H1 (cell line): ENCODE measurements around the gene NUAK1. TPM values are rescaled to one million over a fixed set of nuclear protein-coding genes. Genes with fewer than 3 reads are reported as not detected.
A peak's percentile ranks its signal among the peaks of the same experiment; 100 is the strongest.

Source experiments
- CTCF ChIA-PET: fragments of 300-600 bp; sonication (Branson Sonifier 250); formaldehyde crosslinking; loops from one replicate; lab custom pipeline; 2021; ENCODE audit not compliant: partially characterized antibody; lab: Charles Lee
- POLR2A ChIA-PET: fragments of 300-600 bp; sonication (Branson Sonifier 250); formaldehyde crosslinking; loops from one replicate; lab custom pipeline; 2021; ENCODE audit warnings: inconsistent platforms; ENCODE audit not compliant: partially characterized antibody; lab: Charles Lee
- DNase-seq, 2 experiments: peaks; one replicate each; pipeline versions ENCODE4 v3.0.0 to v3.0.0-alpha.2; 2010 to 2022; ENCODE audit warnings: low spot score in 2 of 2, low read depth in 1 of 2, mixed read lengths in 1 of 2
- FAIRE-seq: peaks from 2 replicates; lab custom pipeline; 2011; peaks lifted over from hg19 to GRCh38; lab: Jason Lieb, UNC
- H2AFZ ChIP-seq: 2 replicates; pipeline ENCODE4 v1.8.1; 2012; ENCODE audit warnings: low read length, inconsistent platforms
- H2AK5ac ChIP-seq: 2 replicates; pipeline ENCODE4 v1.6.1; 2013; ENCODE audit warnings: low read depth, low read length
- H2BK120ac ChIP-seq: replicated peaks from 2 replicates; pipeline ENCODE3; 2013; ENCODE audit warnings: low read depth, low read length, inconsistent platforms
- H2BK12ac ChIP-seq: 2 replicates; pipeline ENCODE4 v1.6.1; 2013; ENCODE audit warnings: low read depth, low read length
- H2BK15ac ChIP-seq: 2 replicates; pipeline ENCODE4 v1.6.1; 2013; ENCODE audit warnings: low read length
- H2BK20ac ChIP-seq: 2 replicates; pipeline ENCODE4 v1.6.1; 2013; ENCODE audit warnings: low read length
- H2BK5ac ChIP-seq: 2 replicates; pipeline ENCODE4 v1.6.1; 2013; ENCODE audit warnings: low read depth, low read length
- H3K14ac ChIP-seq: 2 replicates; pipeline ENCODE4 v1.6.1; 2013; ENCODE audit warnings: inconsistent platforms; ENCODE audit not compliant: insufficient read length
- H3K18ac ChIP-seq: 2 replicates; pipeline ENCODE4 v1.6.1; 2013; ENCODE audit warnings: low read length; ENCODE audit errors: extremely low read depth
- H3K23ac ChIP-seq: 2 replicates; pipeline ENCODE4 v1.6.1; 2013; ENCODE audit warnings: inconsistent platforms; ENCODE audit not compliant: insufficient read length
- H3K23me2 ChIP-seq: 2 replicates; pipeline ENCODE4 v1.6.1; 2013; ENCODE audit warnings: low read depth, low read length
- H3K27ac ChIP-seq: 2 replicates; pipeline ENCODE4 v1.6.1; 2011; ENCODE audit warnings: low read depth, low read length, inconsistent platforms
- H3K27me3 ChIP-seq, 4 experiments: replicated peaks in 1 of 4; 1 replicate in 1 of 4; 2 replicates in 3 of 4; pipeline versions ENCODE4 v1.6.1 to v1.8.1; 2011 to 2013; ENCODE audit warnings: low read length in 3 of 4, mild to moderate bottlenecking in 3 of 4, inconsistent platforms in 2 of 4, mixed read lengths in 2 of 4, moderate library complexity in 1 of 4; ENCODE audit not compliant: control insufficient read depth in 3 of 4, insufficient read depth in 3 of 4; ENCODE audit errors: extremely low read depth in 1 of 4
- H3K36me3 ChIP-seq, 4 experiments: 2 replicates each; pipeline versions ENCODE4 v1.6.1 to v1.8.1; 2011 to 2013; ENCODE audit warnings: mild to moderate bottlenecking in 4 of 4, low read length in 3 of 4, moderate library complexity in 2 of 4, control low read depth in 1 of 4, inconsistent platforms in 1 of 4; ENCODE audit not compliant: insufficient read depth in 4 of 4, control insufficient read depth in 2 of 4
- H3K4ac ChIP-seq: replicated peaks from 2 replicates; pipeline ENCODE3; 2013; ENCODE audit warnings: low read length, low read depth, mixed read lengths, inconsistent platforms; ENCODE audit not compliant: insufficient read length
- H3K4me1 ChIP-seq, 4 experiments: replicated peaks in 1 of 4; 1 replicate in 1 of 4; 2 replicates in 3 of 4; pipeline versions ENCODE4 v1.6.1 to v1.8.1; 2011 to 2013; ENCODE audit warnings: low read length in 3 of 4, inconsistent platforms in 2 of 4, mixed read lengths in 1 of 4; ENCODE audit not compliant: insufficient read depth in 4 of 4, control insufficient read depth in 3 of 4
- H3K4me2 ChIP-seq, 2 experiments: 2 replicates each; pipeline versions ENCODE4 v1.6.1 to v1.8.1; 2011 to 2013; ENCODE audit warnings: low read depth in 2 of 2, low read length in 2 of 2, control low read depth in 1 of 2, inconsistent platforms in 1 of 2, mild to moderate bottlenecking in 1 of 2; ENCODE audit not compliant: insufficient read depth in 1 of 2
- H3K4me3 ChIP-seq, 4 experiments: fragments of 200-600, 300-600 bp in 1 of 4; sonication (generic), shearing (Covaris generic), sonication (Bioruptor Twin) in 1 of 4; 2 replicates each; pipeline versions ENCODE4 v1.5.1 to v1.8.1; 2011 to 2016; ENCODE audit warnings: low read length in 4 of 4, low read depth in 3 of 4, control low read depth in 2 of 4, inconsistent platforms in 2 of 4, mild to moderate bottlenecking in 2 of 4, mixed read lengths in 1 of 4, moderate library complexity in 1 of 4; ENCODE audit not compliant: insufficient read depth in 2 of 4; ENCODE audit errors: extremely low read depth in 1 of 4
- H3K56ac ChIP-seq: replicated peaks from 2 replicates; pipeline ENCODE3; 2013; ENCODE audit warnings: low read depth, mild to moderate bottlenecking, mixed read lengths, low read length, inconsistent platforms; ENCODE audit not compliant: insufficient read length
- H3K79me1 ChIP-seq: 2 replicates; pipeline ENCODE4 v1.6.1; 2013; ENCODE audit warnings: low read depth, low read length, control low read depth
- H3K79me2 ChIP-seq, 2 experiments: 2 replicates each; pipeline versions ENCODE4 v1.6.1 to v1.8.1; 2012 to 2013; ENCODE audit warnings: low read length in 2 of 2, mild to moderate bottlenecking in 2 of 2, inconsistent platforms in 1 of 2; ENCODE audit not compliant: insufficient read depth in 2 of 2, control insufficient read depth in 1 of 2
- H3K9ac ChIP-seq, 4 experiments: replicated peaks in 1 of 4; 1 replicate in 1 of 4; 2 replicates in 3 of 4; pipeline versions ENCODE4 v1.6.1 to v1.8.1; 2011 to 2013; ENCODE audit warnings: low read depth in 3 of 4, low read length in 3 of 4, control low read depth in 2 of 4, mild to moderate bottlenecking in 2 of 4, moderate library complexity in 2 of 4, inconsistent platforms in 1 of 4; ENCODE audit errors: extremely low read depth in 1 of 4
- H3K9me3 ChIP-seq, 2 experiments: 2 replicates each; pipeline versions ENCODE4 v1.6.1 to v1.8.1; 2012 to 2013; ENCODE audit warnings: mild to moderate bottlenecking in 2 of 2, moderate library complexity in 2 of 2, control low read depth in 1 of 2, inconsistent platforms in 1 of 2, low read depth in 1 of 2, low read length in 1 of 2, mixed read lengths in 1 of 2; ENCODE audit not compliant: insufficient read depth in 2 of 2
- H4K20me1 ChIP-seq, 2 experiments: replicated peaks in 1 of 2; 2 replicates each; pipeline versions ENCODE3 to v1.8.1; 2011 to 2013; ENCODE audit warnings: inconsistent platforms in 2 of 2, low read length in 2 of 2, mild to moderate bottlenecking in 1 of 2; ENCODE audit not compliant: insufficient read depth in 2 of 2, control insufficient read depth in 1 of 2
- H4K5ac ChIP-seq: 2 replicates; pipeline ENCODE4 v1.6.1; 2013; ENCODE audit warnings: low read length, low read depth, mixed read lengths, inconsistent platforms; ENCODE audit not compliant: insufficient read length
- H4K8ac ChIP-seq: 2 replicates; pipeline ENCODE4 v1.8.0; 2013; ENCODE audit warnings: mild to moderate bottlenecking, moderate library complexity, low read length, inconsistent platforms; ENCODE audit not compliant: insufficient read depth; ENCODE audit errors: extremely low read depth
- H4K91ac ChIP-seq: replicated peaks from 2 replicates; pipeline ENCODE3; 2013; ENCODE audit warnings: low read length, mixed read lengths, inconsistent platforms; ENCODE audit not compliant: insufficient read length
- HDAC2 ChIP-seq, 2 experiments: fragments of 300-600 bp in 1 of 2; sonication (generic) in 1 of 2; IDR thresholded peaks; 2 replicates each; pipeline ENCODE4 v1.6.1; 2011 to 2012; ENCODE audit warnings: low read depth in 2 of 2, low read length in 2 of 2, mild to moderate bottlenecking in 2 of 2, moderate library complexity in 2 of 2, borderline replicate concordance in 1 of 2, inconsistent platforms in 1 of 2
- KDM1A ChIP-seq: fragments of 200-600, 300-600 bp; sonication (generic); IDR thresholded peaks from 2 replicates; pipeline ENCODE4 v1.7.1; 2016; ENCODE audit warnings: mild to moderate bottlenecking, low read length, borderline replicate concordance
- TCF12 ChIP-seq: IDR thresholded peaks from 2 replicates; pipeline ENCODE4 v1.6.1; 2011; ENCODE audit warnings: low read depth, mild to moderate bottlenecking, low read length
- WGBS, 2 experiments: shearing (Covaris generic) in 1 of 2; methylation state at CpG; one replicate each; pipeline versions ENCODE4 v1.1.6 to v1.1.7; 2013 to 2015; ENCODE audit warnings: low lambda C conversion rate in 2 of 2, mixed read lengths in 2 of 2, inconsistent platforms in 1 of 2, low coverage in 1 of 2, missing lambda C conversion rate in 1 of 2; ENCODE audit not compliant: insufficient replicate concordance in 2 of 2, insufficient coverage in 1 of 2, insufficient read length in 1 of 2; ENCODE audit errors: extremely low coverage in 1 of 2, missing lambda C conversion rate in 1 of 2; 5-methylcytosine and 5-hydroxymethylcytosine counted together
- polyA plus RNA-seq, 7 experiments: library from polyadenylated mRNA; depleted of rRNA in 3 of 7; stranded (reverse) in 5 of 7; unstranded in 2 of 7; fragments of >200 nt in 5 of 7; fragments of 200-250 nt in 2 of 7; gene quantifications; 1 replicate in 5 of 7; 2 replicates in 1 of 7; 4 replicates in 1 of 7; pipeline versions ENCODE4 v1.2.1 to v1.2.3, GENCODE V29; 2011 to 2013; ENCODE audit warnings: missing spikeins in 2 of 7, mixed read lengths in 2 of 7
- total RNA-seq: library from RNA; stranded (reverse); fragmentation: NEBNext Ultra II Directional; extraction: Animal tissue kit (Norgen Biotek cat#: 25700); gene quantifications from 2 replicates; pipeline ENCODE4 v1.2.1, GENCODE V29; 2021

Gene NUAK1
- total and polyA plus RNA-seq, 2 of the 8 experiments (the other 6 are each of a cell fraction or from before 2014, with no cell fraction given) = 6.7 to 18.2 TPM

- POLR2A ChIA-PET = interaction anchor here (0.7 kb wide), 1 partner anchor 36 kb away, joined by 3 read pairs; no protein-coding TSS in a partner anchor
- Histone ChIP-seq H3K79me2 (no peaks in the 10 kb centered on the region), H4K8ac (no peak overlapping the region), H3K9me3 (no peaks in the 10 kb centered on the region), H2AFZ (no peak overlapping the region), H3K4me3 (no peak overlapping the region), H3K14ac (no peak overlapping the region), H3K36me3 (peaks cover 0 to 17% (median 10%) of the 10 kb centered on the region in 4 experiments; a peak in 5 of 8 replicates), H4K5ac (no peak overlapping the region), H2BK5ac (no peak overlapping the region; the same call in 1 of the 2 replicates), H3K4ac (no peak overlapping the region), H3K56ac (no peak overlapping the region), H3K4me2 (no peak overlapping the region), H2BK120ac (no peak overlapping the region), H3K23me2 (no peaks in the 10 kb centered on the region), H3K4me1 (peaks cover 0 to 8% (median 2%) of the 10 kb centered on the region in 4 experiments; a peak in 3 of 7 replicates), H3K27me3 (no peaks in the 10 kb centered on the region), H3K18ac (no peak overlapping the region), H4K20me1 (peaks cover 0 to 2% of the 10 kb centered on the region in 2 experiments), H3K79me1 (no peaks in the 10 kb centered on the region), H4K91ac (no peak overlapping the region), H2BK12ac (no peak overlapping the region), H3K27ac (no peak overlapping the region), H3K23ac (no peak overlapping the region)
- FAIRE-seq (no peak), DNase-seq (no peak)
- CTCF ChIA-PET = interaction anchor here (0.8 to 1.6 kb wide), 3 partner anchors 11 to 371 kb away, joined by 3 to 4 read pairs (median 3); no protein-coding TSS in a partner anchor
- 84% methylated on average over 7 of the region's 7 CpGs; no CpG with 5 or more reads in 1 of the 2 experiments for WGBS, 2 experiments
- TF ChIP-seq TCF12 = no peak
- TF ChIP-seq KDM1A = peak; percentile 73
- 0 out of 4 replicates have a peak, but pooled peaks of 1 of the 2 experiments have one; percentile 68 for TF ChIP-seq HDAC2 (IDR thresholded peaks at IDR 0.05; ENCODE audit: borderline replicate concordance in 1 of 2, low read depth in 2 of 2, low read length in 2 of 2)
- TF ChIP-seq, all 59 proteins: peak for 2
- Histone ChIP-seq H2AK5ac (no peak overlapping the region), H2BK15ac (no peak overlapping the region), H3K9ac (no peak overlapping the region), H2BK20ac (no peak overlapping the region)
Observed at GRCh38 chr12:106063826-106064720, 74.7 kb downstream of the NUAK1 start.
